GM18519 (cell line): ENCODE data around the gene CTDP1.

Source experiments
- ATAC-seq: cut with Tn5 transposase; IDR thresholded peaks from one replicate; pipeline ENCODE4 v1.9.1; 2021; ENCODE audit warnings: mild to moderate bottlenecking, moderate library complexity; ENCODE audit not compliant: unreplicated experiment, low FRiP score

Gene CTDP1

GRCh38 chr18:79775441-79776221 is 96.0 kb downstream of the CTDP1 start:
- ATAC-seq = no peak

- no peak for ATAC-seq
These were observed 97.1 kb downstream of the CTDP1 start for GRCh38 chr18:79776674-79777073.

GRCh38 chr18:79778291-79778791 is 98.7 kb downstream of the CTDP1 start:
- no peak for ATAC-seq

GRCh38 chr18:79779021-79779699 is 99.6 kb downstream of the CTDP1 start:
- ATAC-seq = no peak

- no peak for ATAC-seq
These were observed 100.1 kb downstream of the CTDP1 start for GRCh38 chr18:79779700-79780190.

- no peak for ATAC-seq
These were observed 100.9 kb downstream of the CTDP1 start for GRCh38 chr18:79780547-79780946.

GRCh38 chr18:79781331-79781941 is 101.8 kb downstream of the CTDP1 start:
- no peak for ATAC-seq

- ATAC-seq = no peak
These were observed 103.1 kb downstream of the CTDP1 start for GRCh38 chr18:79782566-79783308.

- no peak for ATAC-seq
These were observed 104.7 kb downstream of the CTDP1 start for GRCh38 chr18:79784071-79784913.

- no peak for ATAC-seq
These were observed 105.6 kb downstream of the CTDP1 start for GRCh38 chr18:79784965-79785770.

GRCh38 chr18:79785831-79786230 is 106.2 kb downstream of the CTDP1 start:
- ATAC-seq = no peak

- ATAC-seq = no peak
These were observed 106.7 kb downstream of the CTDP1 start for GRCh38 chr18:79786304-79786703.

- no peak for ATAC-seq
These were observed 107.4 kb downstream of the CTDP1 start for GRCh38 chr18:79786786-79787526.

- ATAC-seq = no peak
These were observed 107.9 kb downstream of the CTDP1 start for GRCh38 chr18:79787527-79787864.

GRCh38 chr18:79787865-79788733 is 108.5 kb downstream of the CTDP1 start:
- ATAC-seq = no peak

- no peak for ATAC-seq
These were observed 109.1 kb downstream of the CTDP1 start for GRCh38 chr18:79788734-79789085.

GRCh38 chr18:79789091-79789891 is 109.7 kb downstream of the CTDP1 start:
- no peak for ATAC-seq
